H1 (cell line): ENCODE measurements around the gene PHF1. TPM values are rescaled to one million over a fixed set of nuclear protein-coding genes. Genes with fewer than 3 reads are reported as not detected.
A peak's percentile ranks its signal among the peaks of the same experiment; 100 is the strongest.

ENCODE experiments used
- CTCF ChIA-PET: fragments of 300-600 bp; sonication (Branson Sonifier 250); formaldehyde crosslinking; loops from one replicate; lab custom pipeline; 2021; ENCODE audit not compliant: partially characterized antibody; lab: Charles Lee
- POLR2A ChIA-PET: fragments of 300-600 bp; sonication (Branson Sonifier 250); formaldehyde crosslinking; loops from one replicate; lab custom pipeline; 2021; ENCODE audit warnings: inconsistent platforms; ENCODE audit not compliant: partially characterized antibody; lab: Charles Lee
- DNase-seq, 2 experiments: peaks; one replicate each; pipeline versions ENCODE4 v3.0.0 to v3.0.0-alpha.2; 2010 to 2022; ENCODE audit warnings: low spot score in 2 of 2, low read depth in 1 of 2, mixed read lengths in 1 of 2
- FAIRE-seq: peaks from 2 replicates; lab custom pipeline; 2011; peaks lifted over from hg19 to GRCh38; lab: Jason Lieb, UNC
- H2AFZ ChIP-seq: 2 replicates; pipeline ENCODE4 v1.8.1; 2012; ENCODE audit warnings: low read length, inconsistent platforms
- H2AK5ac ChIP-seq: 2 replicates; pipeline ENCODE4 v1.6.1; 2013; ENCODE audit warnings: low read depth, low read length
- H2BK120ac ChIP-seq: replicated peaks from 2 replicates; pipeline ENCODE3; 2013; ENCODE audit warnings: low read depth, low read length, inconsistent platforms
- H2BK12ac ChIP-seq: 2 replicates; pipeline ENCODE4 v1.6.1; 2013; ENCODE audit warnings: low read depth, low read length
- H2BK15ac ChIP-seq: 2 replicates; pipeline ENCODE4 v1.6.1; 2013; ENCODE audit warnings: low read length
- H2BK20ac ChIP-seq: 2 replicates; pipeline ENCODE4 v1.6.1; 2013; ENCODE audit warnings: low read length
- H2BK5ac ChIP-seq: 2 replicates; pipeline ENCODE4 v1.6.1; 2013; ENCODE audit warnings: low read depth, low read length
- H3K14ac ChIP-seq: 2 replicates; pipeline ENCODE4 v1.6.1; 2013; ENCODE audit warnings: inconsistent platforms; ENCODE audit not compliant: insufficient read length
- H3K18ac ChIP-seq: 2 replicates; pipeline ENCODE4 v1.6.1; 2013; ENCODE audit warnings: low read length; ENCODE audit errors: extremely low read depth
- H3K23ac ChIP-seq: 2 replicates; pipeline ENCODE4 v1.6.1; 2013; ENCODE audit warnings: inconsistent platforms; ENCODE audit not compliant: insufficient read length
- H3K23me2 ChIP-seq: 2 replicates; pipeline ENCODE4 v1.6.1; 2013; ENCODE audit warnings: low read depth, low read length
- H3K27ac ChIP-seq: 2 replicates; pipeline ENCODE4 v1.6.1; 2011; ENCODE audit warnings: low read depth, low read length, inconsistent platforms
- H3K27me3 ChIP-seq, 4 experiments: replicated peaks in 1 of 4; 1 replicate in 1 of 4; 2 replicates in 3 of 4; pipeline versions ENCODE4 v1.6.1 to v1.8.1; 2011 to 2013; ENCODE audit warnings: low read length in 3 of 4, mild to moderate bottlenecking in 3 of 4, inconsistent platforms in 2 of 4, mixed read lengths in 2 of 4, moderate library complexity in 1 of 4; ENCODE audit not compliant: control insufficient read depth in 3 of 4, insufficient read depth in 3 of 4; ENCODE audit errors: extremely low read depth in 1 of 4
- H3K36me3 ChIP-seq, 4 experiments: 2 replicates each; pipeline versions ENCODE4 v1.6.1 to v1.8.1; 2011 to 2013; ENCODE audit warnings: mild to moderate bottlenecking in 4 of 4, low read length in 3 of 4, moderate library complexity in 2 of 4, control low read depth in 1 of 4, inconsistent platforms in 1 of 4; ENCODE audit not compliant: insufficient read depth in 4 of 4, control insufficient read depth in 2 of 4
- H3K4ac ChIP-seq: replicated peaks from 2 replicates; pipeline ENCODE3; 2013; ENCODE audit warnings: low read length, low read depth, mixed read lengths, inconsistent platforms; ENCODE audit not compliant: insufficient read length
- H3K4me1 ChIP-seq, 4 experiments: replicated peaks in 1 of 4; 1 replicate in 1 of 4; 2 replicates in 3 of 4; pipeline versions ENCODE4 v1.6.1 to v1.8.1; 2011 to 2013; ENCODE audit warnings: low read length in 3 of 4, inconsistent platforms in 2 of 4, mixed read lengths in 1 of 4; ENCODE audit not compliant: insufficient read depth in 4 of 4, control insufficient read depth in 3 of 4
- H3K4me2 ChIP-seq, 2 experiments: 2 replicates each; pipeline versions ENCODE4 v1.6.1 to v1.8.1; 2011 to 2013; ENCODE audit warnings: low read depth in 2 of 2, low read length in 2 of 2, control low read depth in 1 of 2, inconsistent platforms in 1 of 2, mild to moderate bottlenecking in 1 of 2; ENCODE audit not compliant: insufficient read depth in 1 of 2
- H3K4me3 ChIP-seq, 4 experiments: fragments of 200-600, 300-600 bp in 1 of 4; sonication (generic), shearing (Covaris generic), sonication (Bioruptor Twin) in 1 of 4; 2 replicates each; pipeline versions ENCODE4 v1.5.1 to v1.8.1; 2011 to 2016; ENCODE audit warnings: low read length in 4 of 4, low read depth in 3 of 4, control low read depth in 2 of 4, inconsistent platforms in 2 of 4, mild to moderate bottlenecking in 2 of 4, mixed read lengths in 1 of 4, moderate library complexity in 1 of 4; ENCODE audit not compliant: insufficient read depth in 2 of 4; ENCODE audit errors: extremely low read depth in 1 of 4
- H3K56ac ChIP-seq: replicated peaks from 2 replicates; pipeline ENCODE3; 2013; ENCODE audit warnings: low read depth, mild to moderate bottlenecking, mixed read lengths, low read length, inconsistent platforms; ENCODE audit not compliant: insufficient read length
- H3K79me1 ChIP-seq: 2 replicates; pipeline ENCODE4 v1.6.1; 2013; ENCODE audit warnings: low read depth, low read length, control low read depth
- H3K79me2 ChIP-seq, 2 experiments: 2 replicates each; pipeline versions ENCODE4 v1.6.1 to v1.8.1; 2012 to 2013; ENCODE audit warnings: low read length in 2 of 2, mild to moderate bottlenecking in 2 of 2, inconsistent platforms in 1 of 2; ENCODE audit not compliant: insufficient read depth in 2 of 2, control insufficient read depth in 1 of 2
- H3K9ac ChIP-seq, 4 experiments: replicated peaks in 1 of 4; 1 replicate in 1 of 4; 2 replicates in 3 of 4; pipeline versions ENCODE4 v1.6.1 to v1.8.1; 2011 to 2013; ENCODE audit warnings: low read depth in 3 of 4, low read length in 3 of 4, control low read depth in 2 of 4, mild to moderate bottlenecking in 2 of 4, moderate library complexity in 2 of 4, inconsistent platforms in 1 of 4; ENCODE audit errors: extremely low read depth in 1 of 4
- H3K9me3 ChIP-seq, 2 experiments: 2 replicates each; pipeline versions ENCODE4 v1.6.1 to v1.8.1; 2012 to 2013; ENCODE audit warnings: mild to moderate bottlenecking in 2 of 2, moderate library complexity in 2 of 2, control low read depth in 1 of 2, inconsistent platforms in 1 of 2, low read depth in 1 of 2, low read length in 1 of 2, mixed read lengths in 1 of 2; ENCODE audit not compliant: insufficient read depth in 2 of 2
- H4K20me1 ChIP-seq, 2 experiments: replicated peaks in 1 of 2; 2 replicates each; pipeline versions ENCODE3 to v1.8.1; 2011 to 2013; ENCODE audit warnings: inconsistent platforms in 2 of 2, low read length in 2 of 2, mild to moderate bottlenecking in 1 of 2; ENCODE audit not compliant: insufficient read depth in 2 of 2, control insufficient read depth in 1 of 2
- H4K5ac ChIP-seq: 2 replicates; pipeline ENCODE4 v1.6.1; 2013; ENCODE audit warnings: low read length, low read depth, mixed read lengths, inconsistent platforms; ENCODE audit not compliant: insufficient read length
- H4K8ac ChIP-seq: 2 replicates; pipeline ENCODE4 v1.8.0; 2013; ENCODE audit warnings: mild to moderate bottlenecking, moderate library complexity, low read length, inconsistent platforms; ENCODE audit not compliant: insufficient read depth; ENCODE audit errors: extremely low read depth
- H4K91ac ChIP-seq: replicated peaks from 2 replicates; pipeline ENCODE3; 2013; ENCODE audit warnings: low read length, mixed read lengths, inconsistent platforms; ENCODE audit not compliant: insufficient read length
- CHD1 ChIP-seq: IDR thresholded peaks from 2 replicates; pipeline ENCODE4 v1.6.1; 2012; ENCODE audit warnings: low read depth, low read length, improper control_type of control experiment
- CREB1 ChIP-seq: IDR thresholded peaks from 2 replicates; pipeline ENCODE4 v1.6.1; 2012; ENCODE audit warnings: inconsistent platforms
- CTCF ChIP-seq, 3 experiments: IDR thresholded peaks; 1 replicate in 2 of 3; 2 replicates in 1 of 3; pipeline versions ENCODE4 v1.5.1 to v1.6.1; 2011; ENCODE audit warnings: low read length in 3 of 3, mild to moderate bottlenecking in 3 of 3, inconsistent platforms in 2 of 3, low read depth in 1 of 3, moderate library complexity in 1 of 3; ENCODE audit not compliant: insufficient read depth in 1 of 3; ENCODE audit errors: control extremely low read depth in 1 of 3
- KDM4A ChIP-seq: IDR thresholded peaks from one replicate; pipeline ENCODE4 v1.7.1; 2012; ENCODE audit warnings: low read depth, mild to moderate bottlenecking, moderate library complexity, low read length, inconsistent platforms; ENCODE audit not compliant: severe bottlenecking
- PHF8 ChIP-seq: fragments of 200-600 bp; sonication (generic); conservative IDR thresholded peaks from 2 replicates; pipeline ENCODE4 v1.7.1; 2012; ENCODE audit warnings: low read depth, mild to moderate bottlenecking, inconsistent platforms, low read length, moderate library complexity
- RAD21 ChIP-seq, 2 experiments: IDR thresholded peaks in 1 of 2; conservative IDR thresholded peaks in 1 of 2; 2 replicates each; pipeline ENCODE4 v1.6.1; 2011; ENCODE audit warnings: low read depth in 2 of 2, low read length in 2 of 2, improper control_type of control experiment in 1 of 2, inconsistent platforms in 1 of 2, mild to moderate bottlenecking in 1 of 2, moderate library complexity in 1 of 2
- SAP30 ChIP-seq: fragments of 300-600 bp; sonication (generic); IDR thresholded peaks from 2 replicates; pipeline ENCODE4 v1.7.1; 2012; ENCODE audit warnings: low read length, moderate library complexity, mild to moderate bottlenecking, inconsistent platforms; ENCODE audit not compliant: insufficient read depth, insufficient replicate concordance
- SIN3A ChIP-seq, 2 experiments: IDR thresholded peaks in 1 of 2; conservative IDR thresholded peaks in 1 of 2; 2 replicates each; pipeline ENCODE4 v1.6.1; 2011 to 2012; ENCODE audit warnings: low read length in 2 of 2, improper control_type of control experiment in 1 of 2, low read depth in 1 of 2, mild to moderate bottlenecking in 1 of 2
- TAF1 ChIP-seq: IDR thresholded peaks from 2 replicates; pipeline ENCODE4 v1.6.1; 2011; ENCODE audit warnings: mild to moderate bottlenecking, low read depth, low read length
- WGBS, 2 experiments: shearing (Covaris generic) in 1 of 2; methylation state at CpG; one replicate each; pipeline versions ENCODE4 v1.1.6 to v1.1.7; 2013 to 2015; ENCODE audit warnings: low lambda C conversion rate in 2 of 2, mixed read lengths in 2 of 2, inconsistent platforms in 1 of 2, low coverage in 1 of 2, missing lambda C conversion rate in 1 of 2; ENCODE audit not compliant: insufficient replicate concordance in 2 of 2, insufficient coverage in 1 of 2, insufficient read length in 1 of 2; ENCODE audit errors: extremely low coverage in 1 of 2, missing lambda C conversion rate in 1 of 2; 5-methylcytosine and 5-hydroxymethylcytosine counted together
- polyA plus RNA-seq, 7 experiments: library from polyadenylated mRNA; depleted of rRNA in 3 of 7; stranded (reverse) in 5 of 7; unstranded in 2 of 7; fragments of >200 nt in 5 of 7; fragments of 200-250 nt in 2 of 7; gene quantifications; 1 replicate in 5 of 7; 2 replicates in 1 of 7; 4 replicates in 1 of 7; pipeline versions ENCODE4 v1.2.1 to v1.2.3, GENCODE V29; 2011 to 2013; ENCODE audit warnings: missing spikeins in 2 of 7, mixed read lengths in 2 of 7
- total RNA-seq: library from RNA; stranded (reverse); fragmentation: NEBNext Ultra II Directional; extraction: Animal tissue kit (Norgen Biotek cat#: 25700); gene quantifications from 2 replicates; pipeline ENCODE4 v1.2.1, GENCODE V29; 2021

PHF1 gene
- total and polyA plus RNA-seq, 2 of the 8 experiments (the other 6 are each of a cell fraction or from before 2014, with no cell fraction given): 47.3 to 78.6 TPM

GRCh38 chr6:33427585-33428223 is 16.9 kb downstream of the PHF1 start:
- ChIA-PET CTCF (no interaction called here), POLR2A (no interaction called here)
- Histone ChIP-seq H2BK12ac (no peak overlapping the region), H3K4me2 (peak overlapping the region; percentile 83 to 87), H3K4me3 (peak overlapping the region; percentile 47 to 77 (median 58)), H3K79me2 (peaks cover 13 to 67% of the 10 kb centered on the region in 2 experiments), H4K5ac (no peak overlapping the region), H3K23ac (no peak overlapping the region), H4K20me1 (peaks cover 0 to 10% of the 10 kb centered on the region in 2 experiments), H3K4me1 (peaks cover 15 to 45% (median 22%) of the 10 kb centered on the region in 4 experiments), H2BK20ac (no peak overlapping the region), H3K14ac (no peak overlapping the region), H3K9me3 (no peaks in the 10 kb centered on the region), H4K8ac (no peak overlapping the region), H2BK15ac (no peak overlapping the region), H3K4ac (no peak overlapping the region), H3K79me1 (peaks cover 14% of the 10 kb centered on the region), H3K23me2 (peaks cover 32% of the 10 kb centered on the region), H2AFZ (no peak overlapping the region), H2BK5ac (0 out of 2 replicates have a peak overlapping the region, but pooled peaks have one; percentile 30), H4K91ac (no peak overlapping the region), H3K56ac (no peak overlapping the region), H2AK5ac (no peak overlapping the region), H3K18ac (no peak overlapping the region; the same call in 1 of the 2 replicates), H2BK120ac (no peak overlapping the region), H3K27ac (peak overlapping the region; percentile 4; the same call in 1 of the 2 replicates), H3K36me3 (peaks cover 0 to 10% (median 8%) of the 10 kb centered on the region in 4 experiments; a peak in 5 of 8 replicates), H3K9ac (no peak overlapping the region; a peak in 1 of 7 replicates), H3K27me3 (no peaks in the 10 kb centered on the region)
- FAIRE-seq: no peak
- WGBS, 2 experiments: 0% methylated on average over 8 of the region's 79 CpGs; no CpG with 5 or more reads in 1 of the 2 experiments
- peak in 1 of 2 experiments; percentile 10; a peak in 1 of 4 replicates for TF ChIP-seq RAD21 (IDR thresholded peaks at IDR 0.05 in 1 of 2, conservative IDR thresholded peaks at IDR 0.05 in 1 of 2; ENCODE audit: low read depth in 2 of 2, low read length in 2 of 2)
- TF ChIP-seq SIN3A (conservative IDR thresholded peaks at IDR 0.05 in 1 of 2, IDR thresholded peaks at IDR 0.05 in 1 of 2; ENCODE audit: low read depth in 1 of 2, low read length in 2 of 2): peak; percentile 60 to 89; a peak in 2 of 4 replicates
- TF ChIP-seq CREB1: no peak
- TF ChIP-seq PHF8: no peak
- TF ChIP-seq SAP30: peak; percentile 74
- TF ChIP-seq KDM4A: peak; percentile 32
- peak in 1 of 3 experiments; percentile 27; a peak in 1 of 4 replicates for TF ChIP-seq CTCF (IDR thresholded peaks at IDR 0.05; ENCODE audit: control extremely low read depth in 1 of 3, insufficient read depth in 1 of 3, low read depth in 1 of 3, low read length in 3 of 3)
- TF ChIP-seq TAF1: no peak
- no peak for TF ChIP-seq CHD1
- DNase-seq: peak in 1 of 2 experiments; percentile 67
